ENCODE measurements around the gene PTPRT. TPM values are rescaled to one million over a fixed set of nuclear protein-coding genes. Genes with fewer than 3 reads are reported as not detected.
"Not testable (repeated sequence)": the region's sequence is repeated elsewhere in the genome, so short reads cannot be mapped to it uniquely, and the experiment has no call there.

Gene PTPRT
- total and polyA plus RNA-seq, 12 donors = 0.04 to 0.53 (median 0.22) TPM; not detected in 1

DNA sequence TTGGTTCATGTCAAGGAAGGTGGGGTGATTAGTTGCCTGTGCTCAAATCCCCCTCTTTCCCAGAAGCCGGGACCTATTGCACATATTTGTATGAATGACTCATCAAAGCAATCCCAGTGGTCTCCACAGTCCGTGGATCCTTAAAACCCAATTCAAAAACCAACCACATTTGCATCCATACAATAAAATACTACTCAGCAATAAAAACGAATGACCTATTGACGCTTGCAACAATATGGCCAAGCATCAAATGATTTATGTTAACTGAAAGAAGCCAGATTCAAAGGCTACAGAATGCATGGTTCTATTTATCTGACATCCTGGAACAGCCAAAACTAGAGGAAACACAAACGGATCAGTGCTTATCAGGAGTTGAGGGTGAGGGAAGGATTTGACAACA lies 275.4 kb downstream of the PTPRT start:
- DNase-seq = no peak
- peaks cover 0 to 6% (median 0%) of the 10 kb centered on the region in 7 donors for H3K27me3 ChIP-seq
- ATAC-seq = no peak
- H3K4me1 ChIP-seq = no peaks in the 10 kb centered on the region
- H3K4me3 ChIP-seq = no peak overlapping the region
- TF ChIP-seq, protein P1, sequence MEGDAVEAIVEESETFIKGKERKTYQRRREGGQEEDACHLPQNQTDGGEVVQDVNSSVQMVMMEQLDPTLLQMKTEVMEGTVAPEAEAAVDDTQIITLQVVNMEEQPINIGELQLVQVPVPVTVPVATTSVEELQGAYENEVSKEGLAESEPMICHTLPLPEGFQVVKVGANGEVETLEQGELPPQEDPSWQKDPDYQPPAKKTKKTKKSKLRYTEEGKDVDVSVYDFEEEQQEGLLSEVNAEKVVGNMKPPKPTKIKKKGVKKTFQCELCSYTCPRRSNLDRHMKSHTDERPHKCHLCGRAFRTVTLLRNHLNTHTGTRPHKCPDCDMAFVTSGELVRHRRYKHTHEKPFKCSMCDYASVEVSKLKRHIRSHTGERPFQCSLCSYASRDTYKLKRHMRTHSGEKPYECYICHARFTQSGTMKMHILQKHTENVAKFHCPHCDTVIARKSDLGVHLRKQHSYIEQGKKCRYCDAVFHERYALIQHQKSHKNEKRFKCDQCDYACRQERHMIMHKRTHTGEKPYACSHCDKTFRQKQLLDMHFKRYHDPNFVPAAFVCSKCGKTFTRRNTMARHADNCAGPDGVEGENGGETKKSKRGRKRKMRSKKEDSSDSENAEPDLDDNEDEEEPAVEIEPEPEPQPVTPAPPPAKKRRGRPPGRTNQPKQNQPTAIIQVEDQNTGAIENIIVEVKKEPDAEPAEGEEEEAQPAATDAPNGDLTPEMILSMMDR (IDR thresholded peaks at IDR 0.05) = no peak
- H3K27ac ChIP-seq = no peak overlapping the region
- 44 to 46% methylated on average over 5 of the region's 5 CpGs for WGBS, 2 donors
- H3K9me3 ChIP-seq = peaks cover 0 to 2% (median 0%) of the 10 kb centered on the region in 11 donors
- intact Hi-C loops (cut with DNase I) = no loop called here
- H3K36me3 ChIP-seq = no peaks in the 10 kb centered on the region

DNA sequence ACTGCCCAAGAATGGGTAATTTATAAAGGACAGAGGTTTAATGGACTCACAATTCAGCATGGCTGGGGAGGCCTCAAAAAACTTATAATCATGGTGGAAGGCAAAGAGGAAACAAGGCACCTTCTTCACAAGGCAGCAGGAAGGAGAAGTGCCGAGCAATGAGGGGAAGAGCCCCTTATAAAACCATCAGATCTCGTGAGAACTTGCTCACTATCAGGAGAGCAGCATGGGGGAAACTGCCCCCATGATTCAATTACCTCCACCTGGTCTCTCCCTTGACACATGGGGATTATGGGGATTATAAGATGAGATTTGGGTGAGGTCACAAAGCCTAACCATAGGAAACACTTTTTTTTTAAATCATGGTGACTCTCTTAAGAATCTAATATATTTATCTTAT lies 278.9 kb downstream of the PTPRT start:
- H3K36me3 ChIP-seq; H3K27me3 ChIP-seq; intact Hi-C loops (cut with DNase I); H3K4me1 ChIP-seq; H3K27ac ChIP-seq; H3K9me3 ChIP-seq; ATAC-seq; DNase-seq; H3K4me3 ChIP-seq: not testable (repeated sequence)
- WGBS, 2 donors = 26 to 43% methylated on average over 2 of the region's 2 CpGs

DNA sequence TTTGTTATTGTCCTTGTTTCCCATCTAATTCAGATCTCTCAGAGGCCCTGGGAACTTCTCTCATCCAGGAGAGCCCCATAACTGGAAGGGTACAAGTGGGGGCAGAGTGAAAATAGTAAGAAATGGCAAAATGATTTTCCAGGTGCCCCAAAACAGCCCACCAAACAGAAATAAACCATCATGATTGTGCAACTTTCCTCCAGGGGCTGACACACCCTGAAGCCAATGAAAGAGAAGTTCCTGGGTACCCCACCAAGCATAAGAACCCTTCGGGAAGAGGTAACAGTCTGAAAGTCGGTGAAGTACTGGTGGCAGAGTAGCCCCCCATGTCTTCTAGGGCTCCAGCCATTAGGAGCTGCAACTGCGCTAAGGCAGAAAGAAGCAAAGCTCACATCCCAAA lies 282.0 kb downstream of the PTPRT start:
- Histone ChIP-seq H3K27me3 (no peaks in the 10 kb centered on the region), H3K4me1 (peaks cover 0 to 5% (median 0%) of the 10 kb centered on the region in 9 donors), H3K27ac (no peak overlapping the region), H3K4me3 (no peak overlapping the region), H3K36me3 (no peaks in the 10 kb centered on the region), H3K9me3 (no peaks in the 10 kb centered on the region)
- ATAC-seq = no peak
- intact Hi-C loops (cut with DNase I) = no loop called here
- TF ChIP-seq, protein P1 (IDR thresholded peaks at IDR 0.05) = no peak
- no peak for DNase-seq
- 91% methylated on average over 3 of the region's 3 CpGs for WGBS, 2 donors

DNA sequence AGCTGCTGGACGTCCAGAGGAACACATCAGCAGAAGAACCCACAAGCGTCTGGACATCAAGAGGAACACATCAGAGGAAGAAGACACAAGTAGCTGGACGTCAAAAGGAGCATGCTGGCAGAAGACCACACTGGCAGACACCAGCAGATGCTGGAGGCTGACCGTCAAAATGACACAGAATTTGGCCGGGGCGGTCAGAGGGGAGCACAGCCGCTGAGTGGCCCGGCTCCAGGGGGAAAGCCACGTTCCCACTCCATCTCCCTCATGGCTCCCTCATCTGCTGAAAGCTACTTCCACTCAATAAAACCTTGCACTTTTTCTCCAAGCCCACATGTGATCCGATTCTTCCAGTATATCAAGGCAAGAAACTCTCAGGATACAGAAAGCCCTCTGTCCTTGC lies 283.6 kb downstream of the PTPRT start:
- Histone ChIP-seq H3K4me1 (peaks cover 0 to 21% (median 0%) of the 10 kb centered on the region in 9 donors), H3K27ac (no peak overlapping the region), H3K9me3 (no peaks in the 10 kb centered on the region), H3K36me3 (no peaks in the 10 kb centered on the region), H3K4me3 (no peak overlapping the region), H3K27me3 (no peaks in the 10 kb centered on the region)
- 65 to 72% methylated on average over 10 of the region's 10 CpGs for WGBS, 2 donors
- intact Hi-C loops (cut with DNase I) = no loop called here
- TF ChIP-seq, protein P1 (IDR thresholded peaks at IDR 0.05) = no peak
- no peak for ATAC-seq
- DNase-seq = peak in 1 of 2 donors; percentile 6

DNA sequence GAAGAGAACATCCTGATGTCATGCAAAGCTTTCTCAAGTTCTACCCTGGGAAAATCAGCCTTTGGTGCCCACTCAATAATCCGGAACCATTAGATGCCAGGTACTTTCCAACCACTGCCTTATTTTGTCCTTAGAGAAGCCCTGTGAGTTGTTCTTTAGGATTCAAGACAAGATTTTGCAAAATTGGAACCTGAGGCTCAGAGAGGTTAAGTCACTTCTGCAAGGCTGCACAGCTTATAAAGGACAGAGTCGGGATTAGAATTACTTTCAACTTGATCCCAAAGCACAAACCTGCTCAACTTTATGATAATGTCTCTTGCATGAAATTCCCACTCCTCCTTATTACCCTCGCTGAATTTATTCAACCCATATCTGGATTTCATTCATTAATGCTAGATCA lies 287.2 kb downstream of the PTPRT start:
- H3K9me3 ChIP-seq = no peaks in the 10 kb centered on the region
- no peaks in the 10 kb centered on the region for H3K36me3 ChIP-seq
- WGBS, 2 donors = 88 to 90% methylated on average over 3 of the region's 3 CpGs
- ATAC-seq = no peak
- TF ChIP-seq, protein P1 (IDR thresholded peaks at IDR 0.05) = no peak
- intact Hi-C loops (cut with DNase I) = no loop called here
- H3K4me3 ChIP-seq = no peak overlapping the region
- peaks cover 0 to 26% (median 0%) of the 10 kb centered on the region in 9 donors for H3K4me1 ChIP-seq
- H3K27ac ChIP-seq = peak overlapping the region in 8 of 10 donors; percentile 15 to 71 (median 64)
- H3K27me3 ChIP-seq = no peaks in the 10 kb centered on the region
- DNase-seq = no peak

Measured in heart right ventricle (tissue), 16 donors.